Tibial artery (tissue), 4 donors: Measurements from ENCODE around the gene PCDHA8.
A peak's percentile ranks its signal among the peaks of the same experiment; 100 is the strongest.
"Not testable (repeated sequence)": the region's sequence is repeated elsewhere in the genome, so short reads cannot be mapped to it uniquely, and the experiment has no call there.

Experiments
- DNase-seq, 2 donors: peaks; one replicate each; pipeline ENCODE4 v3.0.0-alpha.2; 2019
- H3K27ac ChIP-seq, 2 donors: fragments of 200-600 bp; sonication (generic) in 1 of 2; 1 replicate in 1 of 2; 2 replicates in 1 of 2; pipeline ENCODE4 v1.5.1; 2018 to 2019; ENCODE audit warnings: mild to moderate bottlenecking in 1 of 2
- H3K27me3 ChIP-seq, 2 donors: fragments of 200-600 bp; sonication (generic) in 1 of 2; one replicate each; pipeline versions ENCODE4 v1.5.1 to v1.6.0; 2016 to 2019
- H3K36me3 ChIP-seq, 3 donors: fragments of 200-600 bp; sonication (generic) in 2 of 3; one replicate each; pipeline ENCODE4 v1.5.1; 2016 to 2019; ENCODE audit warnings: mild to moderate bottlenecking in 2 of 3
- H3K4me1 ChIP-seq, 4 donors: fragments of 200-600 bp; sonication (generic) in 2 of 4; 1 replicate in 3 of 4; 2 replicates in 1 of 4; pipeline ENCODE4 v1.5.1; 2016 to 2019
- H3K4me3 ChIP-seq, 2 donors: fragments of 200-600 bp; sonication (generic) in 1 of 2; 1 replicate in 1 of 2; 2 replicates in 1 of 2; pipeline ENCODE4 v1.5.1; 2018 to 2019; ENCODE audit warnings: mild to moderate bottlenecking in 2 of 2
- H3K9me3 ChIP-seq, 3 donors: fragments of 200-600 bp; sonication (generic) in 1 of 3; one replicate each; pipeline ENCODE4 v1.5.1; 2016 to 2019
- CTCF ChIP-seq, 2 experiments: fragments of 200-600 bp in 1 of 2; fragments of 450-650 bp in 1 of 2; IDR thresholded peaks; one replicate each; pipeline ENCODE4 v1.5.1; 2017 to 2019; ENCODE audit warnings: antibody characterized with exemption in 2 of 2, mild to moderate bottlenecking in 1 of 2, moderate library complexity in 1 of 2
- intact Hi-C: fragments of 100-400 bp; cut with DNase I; formaldehyde crosslinking; loops from one replicate; pipeline ENCODE4 v1.15.0; 2023; ENCODE audit warnings: low total_unique reads

PCDHA8 gene

DNA sequence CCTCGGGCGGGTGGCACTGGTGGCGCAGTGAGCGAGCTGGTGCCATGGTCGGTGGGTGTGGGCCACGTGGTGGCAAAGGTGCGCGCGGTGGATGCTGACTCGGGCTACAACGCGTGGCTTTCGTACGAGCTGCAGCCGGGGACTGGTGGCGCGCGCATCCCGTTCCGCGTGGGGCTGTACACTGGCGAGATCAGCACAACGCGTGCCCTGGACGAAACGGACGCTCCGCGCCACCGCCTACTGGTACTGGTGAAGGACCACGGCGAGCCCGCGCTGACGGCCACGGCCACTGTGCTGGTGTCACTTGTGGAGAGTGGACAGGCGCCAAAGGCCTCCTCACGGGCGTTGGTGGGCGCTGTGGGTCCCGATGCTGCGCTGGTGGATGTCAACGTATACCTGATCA, 32.1 kb upstream of the PCDHA8 start:
- no peak for TF ChIP-seq CTCF (IDR thresholded peaks at IDR 0.05)
- Histone ChIP-seq H3K9me3 (peaks cover 0 to 48% (median 24%) of the 10 kb centered on the region in 3 donors), H3K27me3 (no peaks in the 10 kb centered on the region), H3K36me3 (no peaks in the 10 kb centered on the region), H3K4me3 (no peak overlapping the region), H3K27ac (no peak overlapping the region), H3K4me1 (no peaks in the 10 kb centered on the region)
- intact Hi-C loops = loop anchor here (10.0 kb wide), 1 partner anchor 236 kb away; no protein-coding TSS in a partner anchor
- no peak for DNase-seq

DNA sequence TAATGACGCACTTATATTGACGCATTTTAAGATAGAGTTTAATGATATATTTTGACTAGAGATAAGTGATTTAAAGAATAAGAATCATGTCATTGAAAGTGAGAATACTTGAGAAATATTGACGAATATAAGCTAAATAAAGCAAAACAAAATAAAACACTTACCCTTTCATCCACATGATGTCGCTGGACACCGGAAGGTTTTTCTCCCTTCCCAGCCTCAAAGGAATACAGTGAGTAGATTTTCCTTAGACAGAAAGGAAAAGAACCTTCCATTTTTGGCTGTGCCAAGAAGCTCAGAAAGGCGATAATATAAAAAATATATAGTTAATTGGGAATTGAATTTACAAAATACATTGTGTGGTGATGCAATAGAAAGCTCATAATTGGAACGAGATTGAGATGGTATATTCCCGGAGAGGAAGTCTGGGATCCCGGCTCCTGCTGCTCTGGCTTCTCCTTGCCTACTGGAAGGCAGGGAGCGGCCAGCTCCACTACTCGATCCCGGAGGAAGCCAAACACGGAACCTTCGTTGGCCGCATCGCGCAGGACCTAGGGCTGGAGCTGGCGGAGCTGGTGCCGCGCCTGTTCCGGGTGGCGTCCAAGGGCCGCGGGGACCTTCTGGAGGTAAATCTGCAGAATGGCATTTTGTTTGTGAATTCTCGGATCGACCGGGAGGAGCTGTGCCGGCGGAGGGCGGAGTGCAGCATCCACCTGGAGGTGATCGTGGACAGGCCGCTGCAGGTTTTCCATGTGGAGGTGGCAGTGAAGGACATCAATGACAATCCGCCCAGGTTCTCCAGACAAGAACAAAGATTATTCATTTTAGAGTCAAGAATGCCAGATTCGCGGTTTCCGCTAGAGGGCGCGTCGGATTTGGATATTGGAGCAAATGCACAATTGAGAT, 19.4 kb upstream of the PCDHA8 start, which contains the start of gene PCDHA5:
PCDHA5 (plus strand) TSS at position 239 of the 906 bp plus-strand sequence.
- no peak for DNase-seq
- Histone ChIP-seq H3K4me3 (no peak within 1 kb of the TSS), H3K36me3 (no peaks in the 10 kb centered on the region), H3K27me3 (peaks cover 0 to 6% of the 10 kb centered on the region in 2 donors), H3K4me1 (no peaks in the 10 kb centered on the region), H3K9me3 (peaks cover 0 to 42% (median 16%) of the 10 kb centered on the region in 3 donors), H3K27ac (no peak within 1 kb of the TSS)
- peak in 1 of 2 experiments; percentile 15 for TF ChIP-seq CTCF (IDR thresholded peaks at IDR 0.05)
- intact Hi-C loops = no loop called here

- peaks cover 0 to 42% (median 16%) of the 10 kb centered on the region in 3 donors for H3K9me3 ChIP-seq
- intact Hi-C loops = no loop called here
- no peak for TF ChIP-seq CTCF (IDR thresholded peaks at IDR 0.05)
- H3K27me3 ChIP-seq = peaks cover 0 to 6% of the 10 kb centered on the region in 2 donors
- H3K4me1 ChIP-seq = no peaks in the 10 kb centered on the region
- H3K4me3 ChIP-seq = no peak overlapping the region
- no peaks in the 10 kb centered on the region for H3K36me3 ChIP-seq
- no peak overlapping the region for H3K27ac ChIP-seq
- no peak for DNase-seq
Measured at GRCh38 chr5:140822281-140822629, 18.7 kb upstream of the PCDHA8 start.

DNA sequence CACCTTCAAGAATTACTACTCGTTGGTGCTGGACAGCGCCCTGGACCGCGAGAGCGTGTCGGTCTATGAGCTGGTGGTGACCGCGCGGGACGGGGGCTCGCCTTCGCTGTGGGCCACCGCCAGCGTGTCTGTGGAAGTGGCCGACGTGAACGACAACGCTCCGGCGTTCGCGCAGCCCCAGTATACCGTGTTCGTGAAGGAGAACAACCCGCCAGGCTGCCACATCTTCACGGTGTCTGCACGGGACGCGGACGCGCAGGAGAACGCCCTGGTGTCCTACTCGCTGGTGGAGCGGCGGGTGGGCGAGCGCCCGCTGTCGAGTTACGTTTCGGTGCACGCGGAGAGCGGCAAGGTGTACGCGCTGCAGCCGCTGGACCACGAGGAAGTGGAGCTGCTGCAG, 18.0 kb upstream of the PCDHA8 start:
- intact Hi-C loops, DNase-seq, H3K27ac ChIP-seq, H3K4me3 ChIP-seq, H3K36me3 ChIP-seq, H3K4me1 ChIP-seq: not testable (repeated sequence)
- H3K27me3 ChIP-seq = peaks cover 0 to 10% of the 10 kb centered on the region in 2 donors
- peaks cover 0 to 44% (median 20%) of the 10 kb centered on the region in 3 donors for H3K9me3 ChIP-seq

- Histone ChIP-seq H3K36me3 (no peaks in the 10 kb centered on the region), H3K27ac (no peak overlapping the region), H3K4me3 (no peak overlapping the region), H3K4me1 (no peaks in the 10 kb centered on the region), H3K9me3 (peaks cover 0 to 47% (median 25%) of the 10 kb centered on the region in 3 donors), H3K27me3 (peaks cover 0 to 11% of the 10 kb centered on the region in 2 donors)
- DNase-seq = no peak
- no peak for TF ChIP-seq CTCF (IDR thresholded peaks at IDR 0.05)
- intact Hi-C loops = no loop called here
Measured at GRCh38 chr5:140823475-140823874, 17.5 kb upstream of the PCDHA8 start.

DNA sequence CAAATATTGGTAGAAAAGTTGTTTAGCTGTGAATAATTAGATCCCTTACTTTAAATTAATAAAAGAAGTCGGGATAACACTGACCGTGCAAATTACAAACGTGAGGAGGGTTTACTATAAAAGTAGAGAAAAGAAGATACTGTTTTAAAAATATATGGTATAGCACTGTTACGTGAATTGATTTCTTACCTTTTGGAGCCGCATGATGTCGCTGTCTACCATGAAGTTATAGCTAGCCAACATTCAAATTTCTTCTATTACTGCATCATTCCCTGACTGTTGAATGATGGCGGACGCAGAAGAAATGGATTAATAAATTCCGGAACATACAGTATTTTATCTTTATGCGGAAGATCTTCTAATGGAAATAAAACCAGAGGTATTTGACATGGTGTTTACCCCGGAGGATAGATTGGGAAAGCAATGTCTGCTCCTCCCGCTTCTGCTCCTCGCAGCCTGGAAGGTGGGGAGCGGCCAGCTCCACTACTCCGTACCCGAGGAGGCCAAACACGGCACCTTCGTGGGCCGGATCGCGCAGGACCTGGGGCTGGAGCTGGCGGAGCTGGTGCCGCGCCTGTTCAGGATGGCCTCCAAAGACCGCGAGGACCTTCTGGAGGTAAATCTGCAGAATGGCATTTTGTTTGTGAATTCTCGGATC, 13.2 kb upstream of the PCDHA8 start, which contains the start of gene PCDHA6:
PCDHA6 (plus strand) TSS at position 257 of the 658 bp plus-strand sequence; CDS start at position 389, 132 bp downstream.
- H3K4me3 ChIP-seq = peak within 1 kb of the TSS in 1 of 2 donors; percentile 15
- H3K27ac ChIP-seq = no peak within 1 kb of the TSS
- no peaks in the 10 kb centered on the region for H3K4me1 ChIP-seq
- H3K27me3 ChIP-seq = peaks cover 0 to 11% of the 10 kb centered on the region in 2 donors
- TF ChIP-seq CTCF (IDR thresholded peaks at IDR 0.05) = no peak
- no peak for DNase-seq
- peaks cover 0 to 56% (median 37%) of the 10 kb centered on the region in 3 donors for H3K9me3 ChIP-seq
- no peaks in the 10 kb centered on the region for H3K36me3 ChIP-seq
- intact Hi-C loops = no loop called here
